Activated naive CD4-positive, alpha-beta T cell treated with anti-CD3 and anti-CD28 coated beads for 36 hours (primary cell): ENCODE data around the gene GRIK4. TPM values are rescaled to one million over a fixed set of nuclear protein-coding genes. Genes with fewer than 3 reads are reported as not detected.

ENCODE experiments used
- CTCF ChIA-PET: fragments of 350-600 bp; sonication (Branson Sonifier 250); formaldehyde crosslinking; loops from one replicate; lab custom pipeline; 2021; ENCODE audit warnings: antibody characterized with exemption; lab: Charles Lee
- DNase-seq: peaks from one replicate; pipeline ENCODE4 v3.0.0-alpha.2; 2020
- H3K27ac Mint-ChIP-seq: one replicate; pipeline ENCODE4 v1.8.0; 2021; ENCODE audit warnings: mild to moderate bottlenecking, mixed read lengths
- H3K27me3 Mint-ChIP-seq: one replicate; pipeline ENCODE4 v1.8.0; 2021; ENCODE audit warnings: low read depth, mixed read lengths
- H3K36me3 Mint-ChIP-seq: one replicate; pipeline ENCODE4 v1.8.0; 2021; ENCODE audit warnings: low read depth, mixed read lengths
- H3K4me1 Mint-ChIP-seq: one replicate; pipeline ENCODE4 v1.8.0; 2021; ENCODE audit warnings: low read depth, mixed read lengths
- H3K4me3 Mint-ChIP-seq: one replicate; pipeline ENCODE4 v1.8.0; 2021; ENCODE audit warnings: mild to moderate bottlenecking, moderate library complexity, mixed read lengths
- H3K9me3 Mint-ChIP-seq: one replicate; pipeline ENCODE4 v1.8.0; 2021; ENCODE audit warnings: mixed read lengths
- intact Hi-C: fragments of 100-400 bp; cut with micrococcal nuclease; formaldehyde crosslinking; loops from one replicate; pipeline ENCODE4 v1.15.1; 2023
- total RNA-seq, 2 experiments: library from RNA; stranded (reverse); gene quantifications; one replicate each; pipeline ENCODE4 v1.2.3, GENCODE V29; 2021

GRIK4 gene
- total RNA-seq, 2 experiments from 2014 or later = not detected

DNA sequence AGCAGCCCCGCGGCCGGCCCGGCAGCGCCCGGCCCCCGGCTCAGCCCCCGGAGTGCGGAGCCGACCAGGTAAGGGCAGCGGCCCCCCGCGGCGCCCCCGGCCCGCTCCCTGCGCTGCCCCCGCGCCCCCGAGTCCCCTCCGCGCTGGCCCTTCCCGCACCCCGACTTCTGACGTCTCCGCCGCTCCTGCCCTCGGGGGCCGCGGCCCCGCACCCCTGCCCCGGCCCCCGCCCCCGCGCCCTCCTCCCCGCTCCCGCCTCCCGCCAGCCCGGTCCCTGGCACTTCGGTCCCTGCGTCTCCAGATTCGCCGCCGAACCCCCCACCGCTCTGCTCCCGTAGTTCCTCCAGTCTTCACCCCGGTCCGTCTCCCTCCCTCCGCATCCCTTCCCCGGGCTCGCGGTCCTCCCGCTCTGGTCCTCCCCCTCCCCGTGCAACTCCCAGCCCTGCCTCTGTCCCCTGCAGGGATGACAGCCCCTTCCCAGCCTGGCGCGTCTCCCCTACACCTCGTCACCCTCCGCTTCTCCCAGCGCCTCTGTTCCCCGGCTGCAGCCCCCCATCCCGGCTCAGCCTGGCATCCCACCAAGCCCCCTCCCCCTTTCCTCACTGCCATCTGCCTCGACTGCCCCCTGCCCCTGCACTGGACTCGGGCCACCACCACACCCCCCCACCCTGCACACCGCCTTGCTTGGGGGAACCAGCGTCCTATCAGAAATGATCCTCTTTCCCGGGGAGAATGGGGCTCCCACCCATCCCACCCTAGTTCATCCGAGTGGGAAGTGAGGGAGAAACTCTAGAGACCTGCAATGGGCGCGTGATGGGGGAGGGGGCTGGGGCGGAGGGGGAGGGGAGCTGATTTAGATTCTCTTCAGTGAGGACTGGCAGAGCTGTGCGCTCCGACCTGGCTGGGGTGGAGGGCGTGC is 531 bp downstream of the GRIK4 start:
- CTCF ChIA-PET = interaction anchor here (1.0 to 1.7 kb wide), 4 partner anchors 137 to 439 kb away, joined by 3 to 5 read pairs (median 5); no protein-coding TSS in a partner anchor
- Mint-ChIP-seq H3K27ac (no peak overlapping the region), H3K36me3 (no peaks in the 10 kb centered on the region), H3K9me3 (no peaks in the 10 kb centered on the region), H3K4me1 (peaks cover 6% of the 10 kb centered on the region), H3K4me3 (peak overlapping the region; percentile 16), H3K27me3 (peaks cover 65% of the 10 kb centered on the region)
- intact Hi-C loops = loop anchor here (1.0 to 2.0 kb wide), 7 partner anchors 173 to 682 kb away; no protein-coding TSS in a partner anchor
- no peak for DNase-seq

DNA sequence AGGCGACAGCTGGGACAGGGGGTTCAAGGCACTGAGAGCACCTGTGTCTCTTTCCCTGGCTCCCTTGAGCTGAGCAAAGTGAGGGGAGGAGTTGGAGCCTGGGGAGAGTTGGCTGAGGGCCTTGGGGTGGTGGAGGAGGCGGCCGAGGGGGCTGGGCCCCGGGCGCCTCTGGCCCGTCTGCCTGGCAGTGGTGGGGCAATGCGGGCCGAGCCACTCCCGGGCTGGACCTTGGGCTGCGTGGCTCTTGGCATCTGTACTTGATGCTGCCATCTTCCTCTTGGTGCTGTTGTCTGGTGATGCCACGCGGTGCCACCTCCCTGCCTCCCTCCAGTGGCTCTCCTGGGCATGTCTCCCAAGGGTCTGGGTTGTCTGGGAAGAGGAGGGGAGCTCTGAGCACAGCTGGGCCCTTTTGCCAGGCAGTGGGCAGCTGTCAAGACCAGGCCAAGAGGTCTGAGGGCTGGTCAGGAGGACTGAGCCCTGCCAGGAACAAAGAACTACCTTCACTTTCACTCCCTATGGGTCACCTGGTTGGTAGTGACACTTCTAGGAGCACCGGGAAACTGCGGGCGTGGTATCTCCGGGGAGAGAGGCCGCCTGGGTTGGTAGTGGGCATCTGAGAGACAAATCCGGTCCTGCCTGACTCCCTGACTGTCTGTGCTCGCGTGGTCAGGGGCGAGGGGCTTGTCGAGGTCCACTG is 1.3 kb downstream of the GRIK4 start:
- peaks cover 64% of the 10 kb centered on the region for H3K27me3 Mint-ChIP-seq
- no peaks in the 10 kb centered on the region for H3K36me3 Mint-ChIP-seq
- intact Hi-C loops = no loop called here
- H3K27ac Mint-ChIP-seq = no peak overlapping the region
- H3K4me1 Mint-ChIP-seq = peaks cover 6% of the 10 kb centered on the region
- DNase-seq = no peak
- CTCF ChIA-PET = interaction anchor here (1.7 kb wide), 1 partner anchor 172 kb away, joined by 5 read pairs; no protein-coding TSS in a partner anchor
- H3K4me3 Mint-ChIP-seq = peak overlapping the region; percentile 16
- no peaks in the 10 kb centered on the region for H3K9me3 Mint-ChIP-seq

DNA sequence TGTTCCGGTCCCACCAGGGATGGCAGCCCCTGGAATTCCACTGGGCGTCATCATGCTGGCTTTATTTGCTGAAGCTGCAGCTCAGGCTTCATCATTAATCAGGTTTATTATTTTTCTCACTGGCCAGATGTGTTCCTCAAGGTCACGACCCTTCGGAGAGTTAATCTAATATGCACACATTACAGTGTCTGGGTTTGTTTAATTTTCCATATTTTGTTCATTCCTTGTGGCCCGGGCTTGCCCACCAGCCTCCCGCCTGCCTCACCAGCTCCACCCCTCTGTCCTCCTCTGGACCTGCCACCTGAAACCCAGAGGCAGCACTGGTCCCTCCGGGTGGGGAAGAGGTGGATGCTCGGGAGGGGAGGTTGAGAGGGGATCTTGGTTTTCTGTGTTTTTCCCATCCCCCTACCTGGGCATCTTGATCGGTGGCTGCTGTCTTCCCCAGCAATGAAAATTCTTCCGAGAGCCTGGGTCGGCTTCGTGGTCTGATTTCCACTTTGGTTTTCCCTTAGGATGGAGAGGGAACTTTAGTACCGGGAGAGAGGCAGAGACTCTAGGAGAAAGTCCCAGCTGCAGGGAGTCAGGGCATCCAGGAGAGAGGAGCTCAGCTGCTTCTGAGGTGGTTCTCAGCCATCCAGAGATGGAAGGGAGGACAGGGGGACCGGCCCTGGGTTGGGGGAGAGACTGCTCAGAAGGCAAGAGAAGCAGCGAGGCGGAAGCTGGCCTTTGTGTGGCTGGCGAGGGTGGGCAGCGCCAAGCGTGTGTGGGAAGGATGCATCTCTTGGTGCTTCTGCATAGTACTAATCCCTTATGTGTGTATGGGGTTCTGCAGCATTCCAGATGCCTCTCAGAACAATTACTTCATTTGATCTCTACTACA is 2.1 kb downstream of the GRIK4 start:
- DNase-seq = no peak

DNA sequence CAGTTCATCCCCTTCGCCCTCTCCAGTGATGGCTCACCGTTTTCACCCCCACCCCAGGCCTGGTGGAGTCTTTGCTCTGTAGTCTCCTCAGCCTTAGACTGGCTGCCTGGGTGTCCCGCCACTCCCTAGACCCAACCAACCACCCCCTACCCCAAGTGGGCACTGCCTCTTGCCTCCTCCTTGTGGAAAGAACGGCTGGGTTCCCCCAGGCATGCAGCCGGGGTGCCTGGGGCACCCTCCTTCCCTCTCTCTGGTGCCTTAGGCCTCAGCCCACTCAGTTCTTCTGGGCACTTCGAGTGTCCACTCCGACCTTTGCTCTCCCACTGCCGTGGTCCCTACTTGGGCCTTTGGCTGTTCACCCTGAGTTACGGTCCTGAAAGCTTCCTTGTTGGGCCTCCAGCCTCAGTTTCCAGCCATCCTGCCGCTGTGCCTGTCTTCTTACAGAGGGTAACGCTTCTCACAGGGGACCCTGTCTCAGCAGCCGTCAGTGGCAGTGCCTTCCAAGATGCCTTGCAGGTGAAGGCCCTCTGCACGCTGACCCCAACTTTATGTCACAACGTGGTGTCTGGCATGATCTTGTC is 3.1 kb downstream of the GRIK4 start:
- DNase-seq = no peak
- CTCF ChIA-PET = no interaction called here
- Mint-ChIP-seq H3K27ac (no peak overlapping the region), H3K27me3 (peaks cover 54% of the 10 kb centered on the region), H3K9me3 (no peaks in the 10 kb centered on the region), H3K4me3 (no peak overlapping the region), H3K36me3 (no peaks in the 10 kb centered on the region), H3K4me1 (peaks cover 6% of the 10 kb centered on the region)
- intact Hi-C loops = no loop called here

More for the DNA sequence above, 2.1 kb downstream of the GRIK4 start:
- CTCF ChIA-PET = no interaction called here
- Mint-ChIP-seq H3K36me3 (no peaks in the 10 kb centered on the region), H3K9me3 (no peaks in the 10 kb centered on the region), H3K27me3 (peaks cover 61% of the 10 kb centered on the region), H3K4me3 (no peak overlapping the region), H3K4me1 (peaks cover 6% of the 10 kb centered on the region), H3K27ac (no peak overlapping the region)
- intact Hi-C loops = no loop called here

DNA sequence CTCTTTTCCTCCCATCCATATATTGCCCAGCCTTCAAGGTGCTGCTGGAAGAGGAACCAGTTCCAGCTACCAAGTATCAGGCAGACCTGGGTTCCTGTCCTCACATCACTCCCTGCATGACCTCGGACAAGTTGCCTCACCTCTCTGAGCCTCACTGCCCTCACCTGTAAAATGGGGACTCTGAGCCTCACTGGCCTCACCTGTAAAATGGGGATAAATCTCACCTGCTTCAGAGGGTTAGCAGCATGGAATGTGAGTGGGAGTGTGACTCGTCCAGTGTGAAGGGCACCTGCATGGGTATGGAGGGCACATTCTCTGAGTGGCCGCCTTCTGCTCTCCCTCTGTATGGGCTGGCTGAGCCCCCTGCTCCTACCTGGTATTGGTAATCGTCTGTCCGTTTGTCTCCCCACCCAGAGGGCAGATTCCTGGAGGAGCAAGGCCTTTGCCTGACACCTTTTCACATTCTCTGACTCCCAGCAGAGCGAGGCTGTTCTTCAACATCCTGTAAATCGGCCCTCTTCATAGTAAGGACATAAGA is 3.7 kb downstream of the GRIK4 start:
- H3K27ac Mint-ChIP-seq = no peak overlapping the region

DNA sequence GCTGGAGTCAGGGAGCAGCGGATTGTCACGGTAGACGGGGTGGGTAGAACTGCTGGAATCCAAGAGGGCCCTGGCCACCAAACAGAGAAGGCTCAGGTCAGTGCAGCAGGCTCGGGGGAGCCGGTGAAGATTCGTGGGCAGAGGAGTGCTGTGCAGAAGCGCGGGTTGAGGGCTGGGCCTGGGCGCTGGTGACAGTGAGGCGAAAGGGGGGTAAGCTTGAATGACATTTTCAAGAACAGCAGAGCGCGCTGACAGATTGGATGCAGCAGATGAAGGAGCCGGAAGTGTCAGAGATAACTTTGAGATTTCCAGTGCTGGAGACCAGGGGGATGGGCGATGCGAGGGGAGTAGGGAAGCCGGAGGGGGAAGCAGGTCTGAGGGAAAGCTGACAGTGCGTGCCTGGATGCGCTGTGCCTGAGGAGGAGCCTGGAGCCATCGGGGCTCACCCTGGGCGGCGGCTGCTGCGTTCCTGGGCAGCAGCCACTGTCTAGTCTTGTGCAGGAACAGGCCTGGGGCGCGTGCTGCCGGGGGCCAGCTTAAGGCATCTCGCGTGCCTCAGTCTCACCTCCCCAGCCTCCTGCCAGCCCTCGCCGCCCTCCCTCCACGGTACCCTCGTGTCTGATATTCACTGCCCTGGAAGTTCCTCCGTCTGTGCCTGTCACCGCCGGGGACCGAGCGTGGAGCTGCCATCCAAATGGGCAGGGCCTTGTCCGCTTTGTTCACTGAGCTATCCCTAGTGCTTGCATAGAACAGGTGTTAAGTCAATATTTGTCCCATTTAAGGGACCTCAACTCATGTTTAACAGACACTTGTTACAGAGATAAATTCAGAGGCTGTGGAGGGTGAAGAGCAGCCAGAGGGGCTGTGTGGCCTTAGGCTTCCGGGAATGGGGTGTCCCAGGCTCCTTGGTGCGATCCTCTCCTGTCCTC is 5.2 kb downstream of the GRIK4 start:
- no peaks in the 10 kb centered on the region for H3K36me3 Mint-ChIP-seq
- peaks cover 6% of the 10 kb centered on the region for H3K4me1 Mint-ChIP-seq
- no peak overlapping the region for H3K4me3 Mint-ChIP-seq
- CTCF ChIA-PET = no interaction called here
- no peak overlapping the region for H3K27ac Mint-ChIP-seq
- intact Hi-C loops = no loop called here
- peaks cover 43% of the 10 kb centered on the region for H3K27me3 Mint-ChIP-seq
- H3K9me3 Mint-ChIP-seq = no peaks in the 10 kb centered on the region
- no peak for DNase-seq

More for the DNA sequence above, 3.7 kb downstream of the GRIK4 start:
- intact Hi-C loops = no loop called here
- Mint-ChIP-seq H3K4me3 (no peak overlapping the region), H3K27me3 (peaks cover 50% of the 10 kb centered on the region), H3K9me3 (no peaks in the 10 kb centered on the region), H3K4me1 (peaks cover 6% of the 10 kb centered on the region), H3K36me3 (no peaks in the 10 kb centered on the region)
- CTCF ChIA-PET = interaction anchor here (0.6 kb wide), 1 partner anchor 227 kb away, joined by 5 read pairs; no protein-coding TSS in a partner anchor
- DNase-seq = no peak

DNA sequence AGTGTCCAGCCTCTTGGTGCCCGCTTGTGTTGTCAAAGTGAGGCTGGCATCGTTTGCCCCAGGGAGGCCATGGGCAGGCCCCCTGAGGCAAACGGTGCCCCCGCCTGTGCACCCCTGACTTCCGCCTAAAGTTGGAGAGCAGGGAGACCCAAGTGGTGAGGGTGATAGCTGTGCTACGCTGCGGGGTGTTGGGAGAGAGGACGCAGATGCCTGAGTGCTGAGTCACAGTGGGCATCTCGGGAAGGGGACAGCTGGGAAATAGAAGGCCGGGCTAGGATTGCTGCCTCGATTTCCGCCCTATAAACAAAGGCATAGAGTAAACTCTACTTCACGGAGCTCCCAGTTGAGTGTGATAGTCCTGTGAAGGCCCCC is 5.8 kb downstream of the GRIK4 start:
- CTCF ChIA-PET = no interaction called here
- Mint-ChIP-seq H3K27me3 (peaks cover 43% of the 10 kb centered on the region), H3K36me3 (no peaks in the 10 kb centered on the region)

DNA sequence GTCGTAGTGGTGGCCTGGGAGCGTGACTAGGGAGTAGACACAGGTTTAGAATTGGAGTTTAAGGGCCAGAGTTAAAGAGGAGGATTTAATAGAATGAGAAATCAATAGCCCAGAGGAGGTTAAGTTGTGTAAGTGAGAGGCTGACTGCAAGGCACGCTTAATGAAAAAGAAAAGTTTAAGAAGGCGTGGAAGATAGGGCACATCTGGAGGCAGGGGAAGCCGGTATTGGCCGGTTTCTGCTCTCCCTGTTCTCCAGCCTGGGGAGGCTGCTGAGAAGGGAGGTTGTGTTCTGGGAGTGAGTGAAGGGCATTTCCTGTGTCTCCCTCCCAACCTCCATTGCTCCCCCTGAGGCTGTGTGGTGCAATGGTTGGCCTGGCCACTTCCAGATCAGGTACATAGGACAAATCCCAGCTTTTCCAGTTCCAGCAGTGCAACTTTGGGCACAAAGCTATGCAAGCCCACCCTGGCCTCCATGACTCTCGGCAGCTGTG is 6.3 kb downstream of the GRIK4 start:
- H3K27ac Mint-ChIP-seq = no peak overlapping the region
- intact Hi-C loops = no loop called here
- peaks cover 40% of the 10 kb centered on the region for H3K27me3 Mint-ChIP-seq

More for the DNA sequence above, 5.8 kb downstream of the GRIK4 start:
- no peak for DNase-seq
- Mint-ChIP-seq H3K27ac (no peak overlapping the region), H3K9me3 (no peaks in the 10 kb centered on the region), H3K4me3 (no peak overlapping the region), H3K4me1 (peaks cover 6% of the 10 kb centered on the region)
- intact Hi-C loops = no loop called here

DNA sequence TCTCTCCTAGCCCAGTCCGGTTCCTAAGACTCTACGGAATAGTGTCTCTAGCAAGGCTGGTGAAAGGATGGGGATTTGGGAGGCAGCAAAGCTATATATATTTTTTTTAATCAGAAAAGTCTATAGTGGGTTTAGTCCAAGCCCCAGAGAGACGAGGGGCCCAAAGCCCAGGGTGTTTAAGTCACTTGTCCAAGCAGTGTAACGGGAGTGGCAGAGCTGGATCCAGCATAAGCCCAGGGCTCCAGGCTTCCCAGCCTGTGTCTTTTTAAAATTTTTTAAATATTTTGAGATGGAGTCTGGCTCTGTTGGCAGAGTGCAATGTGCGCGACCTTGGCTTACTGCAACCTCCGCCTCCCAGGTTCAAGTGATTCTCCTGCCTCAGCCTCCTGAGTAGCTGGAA is 6.8 kb downstream of the GRIK4 start:
- DNase-seq = no peak
- CTCF ChIA-PET = no interaction called here
- H3K4me1 Mint-ChIP-seq = peaks cover 6% of the 10 kb centered on the region
- no peaks in the 10 kb centered on the region for H3K9me3 Mint-ChIP-seq
- intact Hi-C loops = no loop called here
- H3K27ac Mint-ChIP-seq = no peak overlapping the region
- H3K4me3 Mint-ChIP-seq = no peak overlapping the region
- no peaks in the 10 kb centered on the region for H3K36me3 Mint-ChIP-seq
- H3K27me3 Mint-ChIP-seq = peaks cover 35% of the 10 kb centered on the region

More for the DNA sequence above, 6.3 kb downstream of the GRIK4 start:
- Mint-ChIP-seq H3K4me1 (peaks cover 6% of the 10 kb centered on the region), H3K36me3 (no peaks in the 10 kb centered on the region), H3K4me3 (no peak overlapping the region), H3K9me3 (no peaks in the 10 kb centered on the region)
- CTCF ChIA-PET = no interaction called here
- DNase-seq = no peak

DNA sequence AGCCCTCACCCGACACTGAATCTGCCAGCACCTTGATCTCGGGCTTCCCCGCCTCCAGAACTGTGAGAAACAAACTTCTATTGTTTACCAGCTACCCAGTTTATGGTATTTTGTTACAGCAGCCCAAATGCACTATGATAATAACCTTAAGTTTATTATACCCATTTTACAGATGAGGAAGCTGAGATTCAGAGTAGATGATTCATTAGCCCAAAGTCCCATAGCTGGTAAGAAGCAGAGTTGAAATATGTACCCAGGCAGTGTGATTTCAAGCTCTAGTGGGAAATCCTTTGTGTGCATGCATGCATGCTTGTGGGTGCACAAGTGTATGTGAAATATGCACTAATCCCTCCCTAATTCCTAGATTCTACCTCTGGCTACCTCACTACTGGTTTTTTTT is 7.9 kb downstream of the GRIK4 start:
- CTCF ChIA-PET = no interaction called here
- no peaks in the 10 kb centered on the region for H3K36me3 Mint-ChIP-seq
- DNase-seq = no peak
- H3K27me3 Mint-ChIP-seq = peaks cover 37% of the 10 kb centered on the region
- H3K27ac Mint-ChIP-seq = no peak overlapping the region
- H3K4me3 Mint-ChIP-seq = no peak overlapping the region
- intact Hi-C loops = no loop called here
- H3K4me1 Mint-ChIP-seq = peaks cover 6% of the 10 kb centered on the region
- H3K9me3 Mint-ChIP-seq = no peaks in the 10 kb centered on the region
